Measurements from ENCODE around the gene PRSS36. TPM values are rescaled to one million over a fixed set of nuclear protein-coding genes. Genes with fewer than 3 reads are reported as not detected.

The PRSS36 gene
- total and polyA plus RNA-seq, 10 donors, result 0.70 to 2.6 (median 1.5) TPM; not detected in 1

- intact Hi-C loops (cut with DNase I; ENCODE audit: low total_unique reads), result no loop called here
- Histone ChIP-seq H3K9me3 (no peaks in the 10 kb centered on the region), H3K27ac (peak overlapping the region in 2 of 8 donors; percentile 21 to 36), H3K4me1 (peaks cover 0 to 54% (median 20%) of the 10 kb centered on the region in 6 donors), H3K4me3 (no peak overlapping the region), H3K27me3 (replicated peaks in 1 of 7) (no peaks in the 10 kb centered on the region), H3K36me3 (peaks cover 0 to 44% (median 35%) of the 10 kb centered on the region in 6 donors)
- 46 to 69% (median 50%) methylated on average over 5 of the region's 5 CpGs for WGBS, 5 donors
- TF ChIP-seq POLR2A (IDR thresholded peaks at IDR 0.05), result no peak
- no peak for TF ChIP-seq POLR2AphosphoS5 (IDR thresholded peaks at IDR 0.05)
- TF ChIP-seq CTCF (IDR thresholded peaks at IDR 0.05 in 8 of 11, conservative IDR thresholded peaks at IDR 0.05 in 3 of 11), result no peak
- no peak for DNase-seq
These were observed 15.7 kb downstream of the PRSS36 start for GRCh38 chr16:31134091-31134571.

- Histone ChIP-seq H3K36me3 (peaks cover 0 to 55% (median 42%) of the 10 kb centered on the region in 6 donors), H3K27me3 (replicated peaks in 1 of 7) (no peaks in the 10 kb centered on the region), H3K4me3 (no peak overlapping the region), H3K27ac (no peak overlapping the region), H3K4me1 (peaks cover 0 to 53% (median 22%) of the 10 kb centered on the region in 6 donors), H3K9me3 (no peaks in the 10 kb centered on the region)
- TF ChIP-seq CTCF (IDR thresholded peaks at IDR 0.05 in 8 of 11, conservative IDR thresholded peaks at IDR 0.05 in 3 of 11) (no peak), POLR2AphosphoS5 (IDR thresholded peaks at IDR 0.05) (peak in 1 of 3 donors; percentile 32)
- DNase-seq, result no peak
- intact Hi-C loops (cut with DNase I; ENCODE audit: low total_unique reads), result no loop called here
- WGBS, 5 donors, result 85 to 93% (median 91%) methylated on average over 4 to 6 of the region's 6 CpGs
These were observed 16.8 kb downstream of the PRSS36 start for GRCh38 chr16:31133046-31133501.

- TF ChIP-seq POLR2AphosphoS5 (IDR thresholded peaks at IDR 0.05), result peak in 2 of 3 donors; percentile 9 to 40
- no peak for TF ChIP-seq CTCF (IDR thresholded peaks at IDR 0.05 in 8 of 11, conservative IDR thresholded peaks at IDR 0.05 in 3 of 11)
- TF ChIP-seq POLR2A (IDR thresholded peaks at IDR 0.05), result no peak
- Histone ChIP-seq H3K36me3 (peaks cover 0 to 61% (median 46%) of the 10 kb centered on the region in 6 donors), H3K27me3 (replicated peaks in 1 of 7) (no peaks in the 10 kb centered on the region), H3K27ac (peak overlapping the region in 1 of 8 donors; percentile 99), H3K4me3 (no peak overlapping the region), H3K4me1 (peaks cover 0 to 60% (median 27%) of the 10 kb centered on the region in 6 donors), H3K9me3 (no peaks in the 10 kb centered on the region)
- intact Hi-C loops (cut with DNase I; ENCODE audit: low total_unique reads), result no loop called here
- WGBS, 5 donors, result 91 to 92% (median 92%) methylated on average over 14 to 20 of the region's 20 CpGs
- no peak for DNase-seq
These were observed 17.4 kb downstream of the PRSS36 start for GRCh38 chr16:31132303-31132979.

GRCh38 chr16:31131841-31132271, 18.0 kb downstream of the PRSS36 start:
- TF ChIP-seq POLR2AphosphoS5 (IDR thresholded peaks at IDR 0.05) (peak in 1 of 3 donors; percentile 3), CTCF (IDR thresholded peaks at IDR 0.05 in 8 of 11, conservative IDR thresholded peaks at IDR 0.05 in 3 of 11) (no peak)
- H3K27me3 ChIP-seq (replicated peaks in 1 of 7), result no peaks in the 10 kb centered on the region
- 78 to 90% (median 85%) methylated on average over 1 to 5 of the region's 5 CpGs for WGBS, 5 donors
- intact Hi-C loops (cut with DNase I; ENCODE audit: low total_unique reads), result no loop called here
- H3K4me1 ChIP-seq, result peaks cover 0 to 65% (median 30%) of the 10 kb centered on the region in 6 donors
- peaks cover 0 to 67% (median 52%) of the 10 kb centered on the region in 6 donors for H3K36me3 ChIP-seq
- no peak for DNase-seq
- no peaks in the 10 kb centered on the region for H3K9me3 ChIP-seq
- no peak overlapping the region for H3K4me3 ChIP-seq
- peak overlapping the region in 1 of 8 donors; percentile 99 for H3K27ac ChIP-seq
